ES-I3 (cell line): ENCODE data around the gene SSUH2.

Experiments
- H3K36me3 ChIP-seq: 2 replicates; pipeline ENCODE4 v1.6.1; 2013; ENCODE audit warnings: mild to moderate bottlenecking, low read length, control low read depth, moderate library complexity; ENCODE audit not compliant: insufficient read depth
- H3K4me1 ChIP-seq: 2 replicates; pipeline ENCODE4 v1.6.1; 2013; ENCODE audit warnings: mild to moderate bottlenecking, control low read depth, low read length; ENCODE audit not compliant: insufficient read depth
- H3K9ac ChIP-seq: 2 replicates; pipeline ENCODE4 v1.6.1; 2013; ENCODE audit warnings: low read depth, mild to moderate bottlenecking, low read length, moderate library complexity
- H3K9me3 ChIP-seq: 2 replicates; pipeline ENCODE4 v1.6.1; 2013; ENCODE audit warnings: mild to moderate bottlenecking, low read length, moderate library complexity; ENCODE audit not compliant: control insufficient read depth, insufficient read depth

The SSUH2 gene

DNA sequence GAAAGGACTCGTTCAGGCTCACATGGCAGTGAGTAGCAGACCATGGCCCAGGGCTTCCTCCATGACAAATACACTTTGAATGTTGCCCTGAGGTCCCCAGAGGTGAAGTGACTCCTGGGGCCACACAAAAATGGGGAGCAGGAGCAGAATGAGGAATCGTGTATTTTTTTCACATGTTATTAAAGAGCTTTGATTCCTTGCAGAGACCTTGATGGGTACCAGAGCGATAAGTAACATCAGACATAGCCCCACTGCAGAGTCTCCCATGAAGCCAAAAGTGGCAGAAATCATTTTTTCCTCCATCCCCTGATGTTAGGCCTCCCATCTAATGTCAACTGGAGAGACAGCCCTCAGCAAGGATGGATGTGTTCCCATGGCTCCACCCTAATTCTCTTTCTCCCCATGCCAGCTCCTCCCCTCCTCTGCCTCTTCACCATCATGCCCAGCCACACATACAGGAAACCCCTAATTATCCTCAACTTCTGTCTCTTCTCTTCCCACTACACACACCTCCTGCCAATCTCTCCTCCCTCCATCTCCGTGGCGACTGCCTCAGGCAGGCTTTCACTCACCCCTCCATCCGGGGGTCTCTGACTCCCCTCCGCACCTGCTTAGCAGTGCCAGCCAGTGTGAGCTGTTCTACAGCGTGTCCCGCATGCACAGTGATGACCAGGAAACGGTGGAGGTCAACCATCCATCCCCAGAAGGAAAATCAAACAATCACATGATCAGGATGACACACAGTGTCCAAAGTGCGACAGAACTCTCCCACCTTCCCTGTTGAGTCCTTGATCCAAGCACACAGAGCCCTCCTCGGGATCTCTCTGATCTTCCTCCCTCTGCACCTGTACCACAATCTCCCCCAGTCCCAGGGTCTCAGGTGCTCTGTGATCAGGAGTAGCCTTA, 7.1 kb upstream of the SSUH2 start:
- no peaks in the 10 kb centered on the region; the same call in 1 of the 2 replicates for H3K9me3 ChIP-seq
- H3K36me3 ChIP-seq = no peaks in the 10 kb centered on the region
- no peaks in the 10 kb centered on the region for H3K4me1 ChIP-seq
- H3K9ac ChIP-seq = no peak overlapping the region

GRCh38 chr3:8650583-8651416, 6.2 kb upstream of the SSUH2 start:
- Histone ChIP-seq H3K9me3 (no peaks in the 10 kb centered on the region; the same call in 1 of the 2 replicates), H3K36me3 (no peaks in the 10 kb centered on the region), H3K9ac (no peak overlapping the region), H3K4me1 (no peaks in the 10 kb centered on the region)

- Histone ChIP-seq H3K4me1 (no peaks in the 10 kb centered on the region), H3K9me3 (no peaks in the 10 kb centered on the region; the same call in 1 of the 2 replicates), H3K36me3 (no peaks in the 10 kb centered on the region), H3K9ac (no peak overlapping the region)
These were observed 5.2 kb upstream of the SSUH2 start for GRCh38 chr3:8649757-8650156.

GRCh38 chr3:8648909-8649741, 4.5 kb upstream of the SSUH2 start:
- Histone ChIP-seq H3K9ac (no peak overlapping the region), H3K4me1 (no peaks in the 10 kb centered on the region), H3K9me3 (no peaks in the 10 kb centered on the region; the same call in 1 of the 2 replicates), H3K36me3 (no peaks in the 10 kb centered on the region)

- Histone ChIP-seq H3K9ac (no peak overlapping the region), H3K9me3 (no peaks in the 10 kb centered on the region), H3K4me1 (no peaks in the 10 kb centered on the region), H3K36me3 (no peaks in the 10 kb centered on the region)
These were observed 2.8 kb upstream of the SSUH2 start for GRCh38 chr3:8647137-8647985.

DNA sequence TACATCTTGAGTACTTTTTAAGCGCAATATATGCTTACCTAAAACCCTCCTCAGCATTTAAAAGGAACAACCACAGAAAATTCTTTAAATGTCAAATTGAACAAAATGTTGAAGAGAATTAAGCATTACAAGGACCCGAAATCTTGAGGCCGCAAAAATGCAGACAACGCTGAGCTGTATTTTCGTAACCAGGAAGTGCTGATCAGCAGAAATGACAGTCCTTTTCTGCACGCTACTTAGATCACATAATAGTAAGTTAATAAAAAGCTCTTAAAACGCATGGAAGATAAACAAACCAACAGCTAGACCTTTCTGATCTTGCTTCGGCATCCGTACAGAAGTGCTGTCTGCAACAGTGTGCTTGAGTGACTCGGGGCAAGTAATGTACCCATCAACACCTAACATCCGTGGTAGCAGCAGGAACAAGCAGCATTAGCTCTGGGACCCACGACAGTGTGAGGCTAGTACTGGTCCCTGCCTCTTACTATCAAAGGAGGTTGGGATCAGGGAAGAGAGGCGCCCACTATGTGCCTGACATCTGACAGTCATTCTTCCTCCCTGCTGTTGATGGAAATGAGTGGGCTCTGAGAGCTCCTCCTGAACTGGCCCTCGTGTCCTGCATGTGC, 1.8 kb upstream of the SSUH2 start:
- no peaks in the 10 kb centered on the region for H3K36me3 ChIP-seq
- no peak overlapping the region for H3K9ac ChIP-seq
- no peaks in the 10 kb centered on the region for H3K9me3 ChIP-seq
- no peaks in the 10 kb centered on the region for H3K4me1 ChIP-seq

- Histone ChIP-seq H3K4me1 (no peaks in the 10 kb centered on the region), H3K9ac (no peak overlapping the region), H3K36me3 (no peaks in the 10 kb centered on the region), H3K9me3 (no peaks in the 10 kb centered on the region)
These were observed 1.1 kb upstream of the SSUH2 start for GRCh38 chr3:8645712-8646111.

GRCh38 chr3:8643693-8644365, 769 bp downstream of the SSUH2 start:
- Histone ChIP-seq H3K4me1 (no peaks in the 10 kb centered on the region), H3K36me3 (no peaks in the 10 kb centered on the region), H3K9me3 (no peaks in the 10 kb centered on the region), H3K9ac (no peak overlapping the region)

GRCh38 chr3:8642001-8642400, 2.6 kb downstream of the SSUH2 start:
- Histone ChIP-seq H3K9me3 (no peaks in the 10 kb centered on the region), H3K36me3 (no peaks in the 10 kb centered on the region), H3K4me1 (0 out of 2 replicates have a peak, but pooled peaks cover 3% of the 10 kb centered on the region), H3K9ac (no peak overlapping the region)

GRCh38 chr3:8641472-8641871, 3.1 kb downstream of the SSUH2 start:
- Histone ChIP-seq H3K4me1 (0 out of 2 replicates have a peak, but pooled peaks cover 3% of the 10 kb centered on the region), H3K36me3 (no peaks in the 10 kb centered on the region), H3K9ac (no peak overlapping the region), H3K9me3 (no peaks in the 10 kb centered on the region)

DNA sequence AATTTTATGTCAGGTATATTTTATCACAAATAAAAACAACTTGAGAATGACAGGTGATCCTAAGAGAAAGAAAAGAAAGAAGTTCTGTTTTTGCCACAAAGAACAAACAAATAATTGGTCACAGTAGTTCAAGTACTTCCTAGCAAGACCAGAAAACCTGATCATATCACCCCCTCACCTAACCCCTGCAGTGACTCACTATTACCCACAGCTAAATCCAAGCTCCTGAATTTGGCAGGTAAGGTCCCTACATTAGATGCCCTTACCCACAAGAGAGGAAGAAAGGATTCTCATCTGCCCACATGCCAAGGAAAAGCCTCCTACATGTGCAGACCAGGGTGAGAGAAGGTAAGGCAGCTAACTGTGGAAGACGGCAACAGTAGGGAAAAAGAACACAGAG, 4.4 kb downstream of the SSUH2 start:
- Histone ChIP-seq H3K9ac (no peak overlapping the region), H3K4me1 (0 out of 2 replicates have a peak, but pooled peaks cover 3% of the 10 kb centered on the region), H3K9me3 (no peaks in the 10 kb centered on the region), H3K36me3 (no peaks in the 10 kb centered on the region)

GRCh38 chr3:8639659-8640000, 5.0 kb downstream of the SSUH2 start:
- H3K9ac ChIP-seq = no peak overlapping the region
- no peaks in the 10 kb centered on the region for H3K9me3 ChIP-seq
- no peaks in the 10 kb centered on the region for H3K36me3 ChIP-seq
- 0 out of 2 replicates have a peak, but pooled peaks cover 3% of the 10 kb centered on the region for H3K4me1 ChIP-seq
